Chondrocyte (in vitro differentiated cells): Measurements from ENCODE around the gene SLC46A3. TPM values are rescaled to one million over a fixed set of nuclear protein-coding genes. Genes with fewer than 3 reads are reported as not detected.
A peak's percentile ranks its signal among the peaks of the same experiment; 100 is the strongest.

Source experiments
- DNase-seq: peaks from one replicate; pipeline ENCODE4 v3.0.0; 2021; ENCODE audit warnings: mixed read lengths, low spot score
- H3K27ac Mint-ChIP-seq: one replicate; pipeline ENCODE4 v1.8.0; 2021; ENCODE audit warnings: mild to moderate bottlenecking, moderate library complexity, mixed read lengths; ENCODE audit not compliant: unreplicated experiment
- H3K27me3 Mint-ChIP-seq: 2 replicates; pipeline ENCODE4 v1.8.0; 2021; ENCODE audit warnings: low read depth, mixed read lengths
- H3K36me3 Mint-ChIP-seq: 2 replicates; pipeline ENCODE4 v1.8.0; 2021; ENCODE audit warnings: low read depth, mixed read lengths
- H3K4me1 Mint-ChIP-seq: 2 replicates; pipeline ENCODE4 v1.8.0; 2021; ENCODE audit warnings: low read depth, mild to moderate bottlenecking, mixed read lengths
- H3K4me3 Mint-ChIP-seq: one replicate; pipeline ENCODE4 v1.8.0; 2021; ENCODE audit warnings: mild to moderate bottlenecking, moderate library complexity, mixed read lengths; ENCODE audit not compliant: unreplicated experiment
- H3K9me3 Mint-ChIP-seq: 2 replicates; pipeline ENCODE4 v1.8.0; 2021; ENCODE audit warnings: low read depth, mixed read lengths
- CTCF ChIP-seq: fragments of 200-600 bp; sonication (generic); IDR thresholded peaks from 2 replicates; pipeline ENCODE4 v1.5.0; 2021; ENCODE audit warnings: antibody characterized with exemption, mild to moderate bottlenecking, moderate library complexity
- total RNA-seq: library from RNA; stranded (reverse); gene quantifications from 3 replicates; pipeline ENCODE4 v1.2.1, GENCODE V29; 2021

SLC46A3 gene
- total RNA-seq, 1 donor from 2014 or later = 14.0 TPM

- no peaks in the 10 kb centered on the region for H3K9me3 Mint-ChIP-seq
- H3K27ac Mint-ChIP-seq = no peak overlapping the region
- H3K4me3 Mint-ChIP-seq = no peak overlapping the region
- no peaks in the 10 kb centered on the region for H3K36me3 Mint-ChIP-seq
- peaks cover 21% of the 10 kb centered on the region for H3K4me1 Mint-ChIP-seq
- H3K27me3 Mint-ChIP-seq = no peaks in the 10 kb centered on the region
- no peak for DNase-seq
- no peak for TF ChIP-seq CTCF
Measured at GRCh38 chr13:28723806-28724205, 5.0 kb upstream of the SLC46A3 start.

GRCh38 chr13:28719227-28720055 is 671 bp upstream of the SLC46A3 start:
- Mint-ChIP-seq H3K36me3 (no peaks in the 10 kb centered on the region), H3K4me1 (peaks cover 44% of the 10 kb centered on the region), H3K27ac (peak overlapping the region; percentile 99), H3K27me3 (no peaks in the 10 kb centered on the region), H3K4me3 (peak overlapping the region; percentile 88), H3K9me3 (no peaks in the 10 kb centered on the region)
- no peak for DNase-seq
- no peak for TF ChIP-seq CTCF

DNA sequence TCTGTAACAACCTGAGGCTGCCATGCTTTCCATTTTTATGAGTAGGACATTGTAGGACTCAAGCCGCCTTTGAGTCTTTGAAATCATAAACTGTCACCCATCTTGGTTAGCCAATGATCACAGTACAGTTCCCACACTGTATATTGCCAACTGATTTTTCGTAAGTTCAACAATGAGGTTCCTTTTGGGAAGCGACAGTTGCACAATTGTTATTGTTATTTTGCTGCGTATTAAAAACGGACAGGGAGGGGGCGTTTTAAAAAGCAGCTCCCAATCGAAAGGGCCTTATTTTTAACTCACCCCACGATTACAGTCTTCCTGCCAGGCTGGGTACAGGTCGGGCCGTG is 601 bp downstream of the SLC46A3 start:
- Mint-ChIP-seq H3K4me3 (peak overlapping the region; percentile 88), H3K27me3 (no peaks in the 10 kb centered on the region), H3K36me3 (no peaks in the 10 kb centered on the region), H3K9me3 (no peaks in the 10 kb centered on the region), H3K27ac (peak overlapping the region; percentile 99), H3K4me1 (peaks cover 44% of the 10 kb centered on the region)
- no peak for DNase-seq
- TF ChIP-seq CTCF = no peak

GRCh38 chr13:28717170-28717569 is 1.6 kb downstream of the SLC46A3 start:
- no peaks in the 10 kb centered on the region for H3K27me3 Mint-ChIP-seq
- peaks cover 44% of the 10 kb centered on the region for H3K4me1 Mint-ChIP-seq
- H3K4me3 Mint-ChIP-seq = peak overlapping the region; percentile 88
- no peaks in the 10 kb centered on the region for H3K36me3 Mint-ChIP-seq
- H3K27ac Mint-ChIP-seq = peak overlapping the region; percentile 12
- TF ChIP-seq CTCF = no peak
- DNase-seq = no peak
- no peaks in the 10 kb centered on the region for H3K9me3 Mint-ChIP-seq

GRCh38 chr13:28716511-28716910 is 2.3 kb downstream of the SLC46A3 start:
- H3K4me1 Mint-ChIP-seq = peaks cover 44% of the 10 kb centered on the region
- H3K4me3 Mint-ChIP-seq = peak overlapping the region; percentile 88
- H3K27me3 Mint-ChIP-seq = no peaks in the 10 kb centered on the region
- DNase-seq = no peak
- H3K27ac Mint-ChIP-seq = peak overlapping the region; percentile 17
- TF ChIP-seq CTCF = no peak
- H3K36me3 Mint-ChIP-seq = no peaks in the 10 kb centered on the region
- H3K9me3 Mint-ChIP-seq = no peaks in the 10 kb centered on the region
